Measurements from ENCODE around the gene PTPN18.

The PTPN18 gene

DNA sequence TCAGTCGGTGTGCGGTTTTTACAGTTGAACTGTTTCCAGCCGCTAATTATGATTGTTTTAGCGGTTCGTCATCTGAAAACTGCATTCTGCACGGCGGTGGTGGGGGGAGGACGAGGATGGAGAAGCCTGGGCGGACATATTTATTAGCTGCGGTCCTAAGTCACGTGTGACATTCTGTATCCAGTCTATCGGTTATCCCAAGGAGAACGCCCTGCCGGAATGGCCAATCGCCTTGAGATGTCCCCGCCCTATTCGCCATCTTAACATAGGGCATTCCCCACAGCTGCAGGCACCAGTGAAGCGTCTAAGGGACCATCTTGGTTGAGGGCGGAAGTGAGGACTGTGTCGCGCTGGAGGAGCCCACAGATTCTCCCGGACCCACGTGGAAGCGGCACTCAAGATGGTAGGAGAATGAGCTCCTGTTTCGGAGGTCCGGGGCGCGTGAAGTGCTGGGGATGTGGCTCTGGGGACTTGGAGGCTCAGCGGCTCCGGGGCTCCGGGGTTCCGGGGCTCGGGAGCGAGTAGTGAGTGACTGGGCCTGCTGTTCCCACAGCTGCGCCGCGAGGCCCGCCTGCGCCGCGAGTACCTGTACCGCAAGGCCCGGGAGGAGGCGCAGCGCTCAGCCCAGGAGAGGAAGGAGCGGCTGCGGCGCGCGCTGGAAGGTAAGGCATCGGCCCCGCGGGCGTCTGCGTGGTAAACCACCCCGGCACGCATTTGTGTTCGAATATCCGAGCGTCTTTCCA lies 13.2 kb upstream of the PTPN18 start, which contains the start of gene IMP4:
Gene IMP4, plus strand, starts transcription at position 365 of the 743 bp plus-strand sequence. Its CDS starts 36 bp downstream, at position 401.
- TF ChIP-seq ELF4 (IDR thresholded peaks at IDR 0.05) (peak; percentile 96), L3MBTL2 (conservative IDR thresholded peaks at IDR 0.05) (peak; percentile 25; the same call in 1 of the 2 replicates), SP1 (IDR thresholded peaks at IDR 0.05) (no peak)
- TF ChIP-seq, protein P1, sequence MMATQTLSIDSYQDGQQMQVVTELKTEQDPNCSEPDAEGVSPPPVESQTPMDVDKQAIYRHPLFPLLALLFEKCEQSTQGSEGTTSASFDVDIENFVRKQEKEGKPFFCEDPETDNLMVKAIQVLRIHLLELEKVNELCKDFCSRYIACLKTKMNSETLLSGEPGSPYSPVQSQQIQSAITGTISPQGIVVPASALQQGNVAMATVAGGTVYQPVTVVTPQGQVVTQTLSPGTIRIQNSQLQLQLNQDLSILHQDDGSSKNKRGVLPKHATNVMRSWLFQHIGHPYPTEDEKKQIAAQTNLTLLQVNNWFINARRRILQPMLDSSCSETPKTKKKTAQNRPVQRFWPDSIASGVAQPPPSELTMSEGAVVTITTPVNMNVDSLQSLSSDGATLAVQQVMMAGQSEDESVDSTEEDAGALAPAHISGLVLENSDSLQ (IDR thresholded peaks at IDR 0.05): peak; percentile 62
- DNase-seq (ENCODE audit: extremely low spot score): peak; percentile 87
- CTCF ChIA-PET: interaction anchor here (1.4 to 2.1 kb wide), 2 partner anchors 10 to 13 kb away, joined by 4 to 12 read pairs; partner anchors contain the start of gene PTPN18
- POLR2A ChIA-PET: interaction anchor here (0.7 to 4.0 kb wide), 12 partner anchors 9 to 183 kb away, joined by 3 to 60 read pairs (median 6); partner anchors contain the start of genes PTPN18 and SMPD4

DNA sequence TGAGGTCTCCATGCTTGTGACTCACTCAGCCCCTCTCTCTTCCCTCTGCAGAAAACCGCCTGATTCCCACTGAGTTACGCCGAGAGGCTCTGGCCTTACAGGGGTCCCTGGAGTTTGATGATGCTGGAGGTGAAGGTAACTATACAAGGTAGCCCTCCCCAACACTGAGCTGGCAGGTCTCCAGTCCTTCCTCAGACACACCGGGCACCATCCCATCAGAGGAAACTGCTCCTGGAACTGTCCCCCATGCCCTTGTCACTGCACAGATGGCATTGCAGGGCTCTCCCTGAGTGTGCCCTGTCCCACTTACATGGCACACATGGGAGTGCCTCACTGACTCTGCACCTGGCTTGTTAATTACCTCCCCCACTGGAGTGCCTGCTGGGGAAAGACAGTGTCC lies 11.3 kb upstream of the PTPN18 start:
- no peak for DNase-seq (ENCODE audit: extremely low spot score)
- POLR2A ChIA-PET: interaction anchor here (2.9 to 4.0 kb wide), 2 partner anchors 9 to 29 kb away, joined by 11 to 60 read pairs; partner anchors contain the start of gene PTPN18
- CTCF ChIA-PET: no interaction called here
- TF ChIP-seq BHLHE40 (IDR thresholded peaks at IDR 0.05; ENCODE audit: borderline replicate concordance) (no peak), SP1 (IDR thresholded peaks at IDR 0.05) (no peak)
- TF ChIP-seq, protein P1 (IDR thresholded peaks at IDR 0.05): no peak

DNA sequence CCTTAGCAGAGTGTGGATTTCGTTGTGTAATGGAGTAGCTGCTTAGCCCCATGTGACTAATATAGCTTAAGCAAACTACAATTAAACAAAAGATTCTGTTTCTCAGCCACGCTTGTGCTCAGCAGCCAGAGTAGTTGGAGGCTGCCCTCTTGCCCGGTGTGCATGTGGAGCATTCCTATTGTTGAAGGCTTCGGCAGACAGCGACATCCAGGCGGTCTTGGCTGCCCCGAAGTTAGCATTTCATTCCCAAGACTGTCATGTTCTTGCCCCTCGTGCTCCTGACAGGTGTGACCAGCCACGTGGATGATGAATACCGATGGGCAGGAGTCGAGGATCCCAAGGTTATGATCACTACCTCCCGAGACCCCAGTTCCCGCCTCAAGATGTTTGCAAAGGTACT lies 10.8 kb upstream of the PTPN18 start:
- TF ChIP-seq ZNF384 (IDR thresholded peaks at IDR 0.05) (no peak), FOXK2 (IDR thresholded peaks at IDR 0.05) (no peak), FOXA1 (IDR thresholded peaks at IDR 0.05) (no peak), HDGF (IDR thresholded peaks at IDR 0.05; ENCODE audit: borderline replicate concordance) (no peak)
- TF ChIP-seq, protein P1 (IDR thresholded peaks at IDR 0.05): no peak
- no peak for DNase-seq (ENCODE audit: extremely low spot score)
- CTCF ChIA-PET: no interaction called here
- POLR2A ChIA-PET: no interaction called here

DNA sequence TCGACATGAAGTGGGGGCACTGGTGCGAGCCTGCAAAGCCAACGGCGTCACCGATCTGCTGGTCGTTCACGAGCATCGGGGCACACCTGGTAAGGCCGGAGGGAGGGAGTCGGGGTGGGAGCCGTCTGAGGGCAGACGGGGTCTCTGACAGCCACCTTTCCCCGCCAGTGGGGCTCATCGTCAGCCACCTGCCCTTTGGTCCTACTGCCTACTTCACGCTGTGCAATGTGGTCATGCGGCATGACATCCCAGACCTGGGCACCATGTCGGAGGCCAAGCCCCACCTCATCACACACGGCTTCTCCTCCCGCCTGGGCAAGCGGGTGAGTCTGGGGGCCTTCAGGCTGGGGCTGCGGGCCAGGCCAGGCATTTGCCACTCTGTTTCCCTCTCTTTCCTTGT lies 10.2 kb upstream of the PTPN18 start:
- POLR2A ChIA-PET: no interaction called here
- CTCF ChIA-PET: no interaction called here
- TF ChIP-seq NFRKB (IDR thresholded peaks at IDR 0.05) (no peak), L3MBTL2 (conservative IDR thresholded peaks at IDR 0.05) (no peak), HDGF (IDR thresholded peaks at IDR 0.05; ENCODE audit: borderline replicate concordance) (no peak), ELF4 (IDR thresholded peaks at IDR 0.05) (no peak), SUZ12 (IDR thresholded peaks at IDR 0.05) (no peak), FOXM1 (IDR thresholded peaks at IDR 0.05; ENCODE audit: borderline replicate concordance) (no peak), ARNT (IDR thresholded peaks at IDR 0.05) (no peak), LEF1 (IDR thresholded peaks at IDR 0.05; ENCODE audit: borderline replicate concordance) (no peak), FOXK2 (IDR thresholded peaks at IDR 0.05) (no peak), ZNF384 (IDR thresholded peaks at IDR 0.05) (no peak)
- DNase-seq (ENCODE audit: extremely low spot score): no peak

DNA sequence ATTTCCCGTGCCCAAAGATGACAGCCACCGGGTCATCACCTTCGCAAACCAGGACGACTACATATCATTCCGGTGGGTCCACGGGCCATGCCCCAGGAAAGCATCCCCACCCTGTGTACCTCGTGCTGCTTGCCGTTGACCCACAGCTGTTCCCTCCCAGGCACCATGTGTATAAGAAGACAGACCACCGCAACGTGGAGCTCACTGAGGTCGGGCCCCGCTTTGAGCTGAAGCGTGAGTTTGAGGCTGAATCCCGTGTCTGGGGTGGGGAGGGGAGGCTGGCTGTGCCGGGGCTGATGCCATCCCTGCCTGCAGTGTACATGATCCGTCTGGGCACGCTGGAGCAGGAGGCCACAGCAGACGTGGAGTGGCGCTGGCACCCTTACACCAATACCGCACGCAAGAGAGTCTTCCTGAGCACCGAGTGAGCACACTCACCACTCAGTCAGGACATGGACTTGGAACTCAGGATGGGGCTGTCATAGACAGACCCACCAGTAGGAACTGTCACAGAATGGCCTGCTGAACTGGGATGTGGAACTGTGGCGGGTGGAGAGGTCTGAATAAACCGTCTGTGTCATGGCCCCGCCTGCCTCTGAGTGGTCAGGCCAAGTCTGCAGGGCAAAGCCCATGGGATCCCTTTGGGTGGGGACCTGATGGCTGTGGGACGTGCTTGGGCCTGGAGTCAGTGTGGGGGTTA lies 9.7 kb upstream of the PTPN18 start:
- POLR2A ChIA-PET: no interaction called here
- CTCF ChIA-PET: no interaction called here

DNA sequence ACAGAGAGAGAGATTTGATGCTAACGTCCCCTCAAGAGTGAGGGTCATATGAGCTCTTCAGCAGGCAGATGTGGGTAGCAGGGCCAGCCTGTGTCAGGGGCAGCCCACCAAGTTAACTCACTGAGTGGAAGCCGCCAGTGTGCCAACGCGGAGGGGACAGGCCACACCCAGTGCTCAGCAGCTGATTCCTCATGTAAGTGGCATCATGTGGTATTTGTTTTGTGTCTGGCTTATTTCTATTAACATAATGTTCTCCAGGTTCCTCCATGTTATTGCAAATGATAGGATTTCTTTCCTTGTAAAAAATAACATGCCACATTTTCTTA lies 9.2 kb upstream of the PTPN18 start:
- POLR2A ChIA-PET: no interaction called here
- DNase-seq (ENCODE audit: extremely low spot score): no peak
- CTCF ChIA-PET: no interaction called here
- TF ChIP-seq SP1 (IDR thresholded peaks at IDR 0.05) (no peak), ZNF384 (IDR thresholded peaks at IDR 0.05) (no peak), NFRKB (IDR thresholded peaks at IDR 0.05) (no peak), FOXK2 (IDR thresholded peaks at IDR 0.05) (no peak), LEF1 (IDR thresholded peaks at IDR 0.05; ENCODE audit: borderline replicate concordance) (no peak), ELF4 (IDR thresholded peaks at IDR 0.05) (no peak), ARNT (IDR thresholded peaks at IDR 0.05) (no peak), BHLHE40 (IDR thresholded peaks at IDR 0.05; ENCODE audit: borderline replicate concordance) (no peak)
- TF ChIP-seq, protein P1 (IDR thresholded peaks at IDR 0.05): no peak

More for the DNA sequence above, 9.7 kb upstream of the PTPN18 start:
- no peak for DNase-seq (ENCODE audit: extremely low spot score)
- no peak for TF ChIP-seq BHLHE40 (IDR thresholded peaks at IDR 0.05; ENCODE audit: borderline replicate concordance)
- no peak for TF ChIP-seq L3MBTL2 (conservative IDR thresholded peaks at IDR 0.05)
- TF ChIP-seq, protein P1 (IDR thresholded peaks at IDR 0.05): no peak
- TF ChIP-seq NFRKB (IDR thresholded peaks at IDR 0.05): no peak
- no peak for TF ChIP-seq FOXA1 (IDR thresholded peaks at IDR 0.05)
- TF ChIP-seq HDGF (IDR thresholded peaks at IDR 0.05; ENCODE audit: borderline replicate concordance): no peak
- TF ChIP-seq FOXK2 (IDR thresholded peaks at IDR 0.05): no peak
- no peak for TF ChIP-seq CTBP1 (IDR thresholded peaks at IDR 0.05; ENCODE audit: borderline replicate concordance)
- TF ChIP-seq FOXM1 (IDR thresholded peaks at IDR 0.05; ENCODE audit: borderline replicate concordance): no peak
- TF ChIP-seq LEF1 (IDR thresholded peaks at IDR 0.05; ENCODE audit: borderline replicate concordance): no peak
- no peak for TF ChIP-seq ARNT (IDR thresholded peaks at IDR 0.05)
- TF ChIP-seq ELF4 (IDR thresholded peaks at IDR 0.05): no peak
- TF ChIP-seq TARDBP (IDR thresholded peaks at IDR 0.05): no peak
- TF ChIP-seq SP1 (IDR thresholded peaks at IDR 0.05): no peak
- TF ChIP-seq ZNF384 (IDR thresholded peaks at IDR 0.05): no peak
- no peak for TF ChIP-seq SUZ12 (IDR thresholded peaks at IDR 0.05)

Measured in HEK293T (cell line).